GM19372 (cell line): Measurements from ENCODE around the gene PLD6.

ENCODE experiments used
- ATAC-seq: cut with Tn5 transposase; IDR thresholded peaks from one replicate; pipeline ENCODE4 v1.9.1; 2021; ENCODE audit warnings: mild to moderate bottlenecking, low read depth, moderate library complexity; ENCODE audit not compliant: unreplicated experiment

The PLD6 gene

DNA sequence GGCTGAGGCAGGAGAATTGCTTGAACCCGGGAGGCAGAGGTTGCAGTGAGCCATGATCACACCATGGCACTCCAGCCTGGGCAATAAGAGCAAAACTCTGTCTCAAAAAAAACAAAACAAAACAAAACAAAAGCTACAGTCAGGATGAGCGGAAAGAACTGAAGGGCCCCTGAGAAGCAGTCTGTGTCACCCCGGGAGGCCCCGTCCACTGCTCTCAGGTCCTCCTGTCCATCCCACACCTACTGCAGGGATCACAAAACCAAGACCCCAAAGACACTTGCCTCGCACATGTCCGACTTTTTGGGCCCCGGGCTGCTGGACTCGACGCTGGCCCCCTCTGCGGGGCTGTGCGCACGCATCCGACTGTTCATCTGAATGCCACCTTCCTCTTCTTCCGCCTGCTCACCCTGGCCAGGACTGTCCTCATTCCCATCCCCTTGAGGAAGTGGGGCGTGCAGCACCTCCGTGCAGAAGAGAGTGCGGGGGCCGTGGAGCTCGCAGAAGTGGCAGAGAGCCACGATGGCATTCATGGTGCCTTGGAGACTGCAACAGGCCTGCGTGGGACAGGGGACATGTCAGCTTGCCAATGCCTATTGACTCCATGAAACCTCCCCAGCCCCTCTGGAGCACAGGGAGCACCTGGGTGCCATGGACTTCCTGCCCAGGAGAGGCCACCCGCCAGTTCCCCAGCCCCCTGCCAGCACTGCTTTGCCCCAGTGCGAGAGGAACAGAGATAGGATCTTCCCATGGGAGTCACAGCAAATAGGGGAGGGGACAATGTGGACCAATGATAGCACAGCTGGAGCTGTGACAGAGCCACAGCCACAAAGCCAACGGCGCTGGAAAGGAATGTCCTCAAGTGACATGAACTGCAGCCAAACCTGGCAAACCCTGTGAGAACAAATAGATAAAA lies 21.7 kb upstream of the PLD6 start:
- no peak for ATAC-seq

DNA sequence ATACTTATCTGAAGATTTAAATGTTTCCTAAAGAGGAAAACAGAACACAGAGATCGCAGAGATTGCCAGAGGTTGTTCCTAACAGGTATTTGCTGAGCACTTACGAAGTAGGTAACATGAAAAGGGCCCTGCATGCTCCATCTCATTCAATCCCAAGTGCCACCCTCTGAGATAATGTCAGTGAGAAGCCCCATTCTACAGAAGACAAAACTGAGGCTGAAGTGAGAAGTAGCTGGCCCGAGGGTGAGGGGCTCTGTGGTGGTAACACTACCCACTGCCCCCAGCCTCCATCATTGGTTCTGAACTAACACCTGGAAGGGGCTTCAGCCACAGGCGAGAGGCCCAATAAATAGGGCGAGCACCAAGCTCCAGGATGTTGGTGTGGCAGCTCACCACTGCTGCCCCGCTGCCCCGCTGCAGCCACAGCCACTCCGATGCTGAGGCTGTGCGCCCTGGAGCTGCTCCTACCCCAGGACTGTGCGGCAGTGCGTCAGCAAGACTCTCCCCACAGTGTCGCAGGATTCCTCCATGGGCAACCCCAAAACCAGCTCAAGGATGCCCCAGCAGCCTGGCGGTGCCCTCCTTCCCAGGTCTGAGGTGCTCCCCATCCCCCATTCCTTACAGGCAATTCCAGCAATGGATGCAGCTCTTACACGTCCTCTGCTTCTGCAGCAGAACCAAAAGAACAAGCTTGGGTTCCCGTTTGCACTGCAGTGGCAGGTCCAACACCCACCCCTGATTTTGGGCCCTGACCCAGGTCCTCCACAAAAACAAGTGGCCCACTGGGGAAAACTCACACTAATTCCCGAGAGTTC lies 20.5 kb upstream of the PLD6 start:
- ATAC-seq = no peak

DNA sequence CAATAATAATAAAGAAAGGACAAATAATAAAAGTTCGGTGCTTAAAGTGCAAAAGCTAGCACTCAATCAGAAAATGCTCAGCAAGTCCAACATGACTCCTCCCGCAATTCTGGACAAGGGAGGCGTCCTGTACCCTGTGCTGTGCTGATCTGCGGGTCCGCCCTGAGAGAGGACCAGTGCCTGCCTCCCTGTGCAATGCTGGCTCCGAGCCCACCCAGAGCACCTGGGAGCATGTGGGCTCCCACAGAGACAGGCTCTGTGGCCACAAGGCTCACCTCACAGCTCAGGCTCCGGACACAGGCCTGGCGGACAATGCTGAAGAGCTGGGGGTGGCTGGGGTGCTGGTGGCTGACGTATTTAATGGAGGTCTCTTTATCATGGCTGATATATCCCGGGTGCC lies 19.8 kb upstream of the PLD6 start:
- ATAC-seq = no peak

DNA sequence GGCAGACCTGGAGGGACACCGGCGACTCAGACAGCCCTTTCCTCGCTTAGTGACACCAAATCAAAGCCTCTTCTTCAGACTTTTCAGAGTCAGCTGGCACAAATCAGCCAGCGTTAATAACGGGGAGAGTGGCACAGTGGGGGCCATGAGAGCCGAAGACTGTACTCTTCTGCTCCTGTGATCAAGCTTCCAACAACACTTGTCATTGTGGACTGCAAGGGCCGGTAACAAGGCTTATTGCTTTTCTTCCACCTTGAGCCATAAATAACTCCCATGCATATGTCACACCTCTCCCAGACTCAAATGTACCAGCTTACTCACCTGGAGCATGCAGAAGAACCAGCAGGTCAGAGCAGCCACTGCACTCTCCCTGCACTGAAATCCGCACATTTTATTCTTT lies 18.0 kb upstream of the PLD6 start:
- ATAC-seq = no peak

DNA sequence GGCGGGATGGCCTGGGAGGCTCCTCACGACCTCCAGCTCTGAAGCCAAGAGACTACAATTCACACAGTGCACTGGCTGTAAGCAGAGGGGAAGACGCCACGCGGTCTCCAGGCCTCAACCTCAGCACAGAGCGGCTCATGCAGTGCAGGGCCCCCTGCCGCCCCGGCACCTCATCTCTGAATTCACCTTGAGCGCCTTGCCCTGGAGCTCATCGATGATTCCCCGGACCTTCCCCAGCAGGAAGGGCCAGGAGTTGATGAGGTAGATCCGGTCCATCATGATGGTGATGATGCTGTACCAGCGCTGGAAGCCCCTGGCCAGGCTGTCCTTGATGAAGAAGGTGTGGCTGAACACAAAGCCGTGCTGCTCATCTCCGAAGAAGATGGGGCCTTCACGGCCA lies 17.6 kb upstream of the PLD6 start:
- ATAC-seq = no peak

DNA sequence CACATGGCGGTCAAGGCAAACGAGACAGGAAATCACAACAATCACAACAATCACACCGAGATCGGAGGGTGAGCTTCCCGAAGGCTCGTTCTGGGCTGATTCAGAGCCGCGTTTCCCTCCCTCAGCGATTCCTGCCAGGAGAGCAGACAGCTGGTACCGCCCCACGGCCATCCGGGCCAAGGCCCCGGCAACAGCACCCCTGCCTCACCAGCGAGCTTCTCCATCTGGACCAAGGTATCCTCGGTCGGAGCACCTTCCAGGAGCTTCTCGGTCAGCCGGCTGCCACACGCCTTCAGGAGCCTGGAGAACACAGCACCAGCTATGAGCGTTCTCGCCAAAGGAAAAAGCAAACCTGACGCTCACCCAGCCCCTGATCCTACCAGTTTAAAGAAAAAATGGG lies 15.2 kb upstream of the PLD6 start:
- ATAC-seq = no peak

DNA sequence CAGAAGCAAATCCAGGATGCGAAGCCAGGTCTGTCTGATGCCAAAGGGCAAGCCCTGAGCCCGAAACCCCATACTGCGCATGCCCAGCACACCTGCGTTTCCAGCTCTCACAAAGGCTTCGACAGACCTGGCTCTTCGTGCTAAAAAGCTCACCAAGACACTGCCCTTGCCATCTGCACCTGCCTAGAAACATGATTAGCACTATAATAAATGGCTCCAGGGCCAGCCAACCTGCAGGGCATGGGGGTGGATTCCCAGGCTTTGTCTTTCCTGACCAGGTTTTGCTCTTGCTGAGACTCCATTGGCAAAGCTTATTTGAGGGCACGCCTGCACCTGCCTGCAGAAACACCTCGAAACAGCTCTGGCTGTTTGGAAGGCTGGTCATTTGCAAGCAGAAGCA lies 14.4 kb upstream of the PLD6 start:
- ATAC-seq = no peak

DNA sequence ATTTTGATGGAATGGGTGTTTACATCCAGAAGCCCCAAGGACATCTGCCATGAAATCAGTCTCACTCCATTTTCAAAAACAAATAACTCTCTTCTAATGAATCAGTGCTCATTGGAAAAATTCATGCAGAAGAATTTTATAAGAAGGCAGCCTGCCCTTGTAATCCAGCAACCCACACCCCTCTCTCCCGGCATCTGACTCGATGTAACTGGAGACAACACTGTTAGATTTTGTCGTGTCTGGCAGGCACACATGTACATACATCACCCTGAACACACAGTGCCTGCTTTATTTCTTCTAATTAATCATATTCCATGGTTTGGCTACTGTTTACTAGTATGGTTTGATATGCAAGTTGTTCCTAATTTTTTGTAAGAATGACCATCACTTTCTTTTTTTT lies 11.9 kb upstream of the PLD6 start:
- ATAC-seq = no peak

DNA sequence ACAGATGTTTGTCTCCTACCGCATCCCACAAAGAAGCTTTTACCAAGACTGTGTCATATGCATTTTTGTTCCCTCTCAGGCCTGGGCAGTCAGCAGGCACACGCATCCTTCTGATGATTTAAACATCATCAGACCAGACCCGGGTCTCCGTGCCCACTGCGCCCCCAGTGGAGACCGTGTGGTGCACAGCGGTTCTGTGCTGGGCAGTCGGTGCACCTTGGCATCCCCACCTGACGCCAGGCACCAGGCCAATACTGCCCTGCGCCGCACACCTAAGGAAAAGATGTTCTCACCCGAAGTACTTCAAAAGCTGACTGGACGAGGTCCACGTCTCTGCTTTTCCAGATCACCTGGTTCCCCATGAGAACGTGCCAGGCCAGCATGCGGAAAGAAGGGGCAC lies 10.6 kb upstream of the PLD6 start:
- no peak for ATAC-seq

DNA sequence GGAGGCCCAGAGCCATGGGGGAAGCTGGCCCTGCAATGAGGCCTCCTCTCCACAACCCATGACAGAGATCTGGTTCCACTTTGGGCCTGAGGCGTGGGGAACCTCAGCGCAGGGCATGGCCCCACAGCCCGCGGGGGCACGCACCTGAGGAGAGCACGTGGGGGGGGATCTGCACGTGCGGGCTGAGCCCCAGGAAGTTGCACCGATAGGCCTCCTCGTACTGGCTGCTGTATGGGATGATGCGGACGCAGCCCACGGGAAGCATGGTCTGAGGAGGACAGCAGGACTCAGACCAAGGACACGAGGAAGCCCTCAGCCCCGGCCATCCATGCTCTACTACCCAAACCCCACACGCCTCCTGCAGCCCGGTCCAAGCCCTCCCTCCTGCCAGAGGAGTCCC lies 10.1 kb upstream of the PLD6 start:
- ATAC-seq = no peak

DNA sequence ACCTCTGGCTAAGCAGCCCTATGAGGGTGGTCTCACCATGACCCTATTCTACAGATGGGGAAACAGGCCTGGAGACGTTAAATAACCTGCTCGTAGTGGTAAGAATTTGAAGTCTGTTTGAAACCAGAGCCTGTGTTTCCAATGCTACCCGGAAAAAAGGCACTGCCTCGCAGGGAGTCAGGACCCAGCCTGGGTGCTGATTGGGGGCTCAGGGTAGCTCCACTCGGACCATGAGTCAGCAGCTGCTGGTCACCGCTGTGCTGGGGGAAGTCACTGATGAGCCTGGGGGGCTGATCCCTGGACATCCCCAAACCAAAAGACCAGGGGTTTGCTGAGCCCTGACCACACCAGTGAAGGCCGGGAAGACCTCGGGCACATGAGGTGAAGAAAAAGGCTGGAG lies 9.4 kb upstream of the PLD6 start:
- ATAC-seq = no peak

DNA sequence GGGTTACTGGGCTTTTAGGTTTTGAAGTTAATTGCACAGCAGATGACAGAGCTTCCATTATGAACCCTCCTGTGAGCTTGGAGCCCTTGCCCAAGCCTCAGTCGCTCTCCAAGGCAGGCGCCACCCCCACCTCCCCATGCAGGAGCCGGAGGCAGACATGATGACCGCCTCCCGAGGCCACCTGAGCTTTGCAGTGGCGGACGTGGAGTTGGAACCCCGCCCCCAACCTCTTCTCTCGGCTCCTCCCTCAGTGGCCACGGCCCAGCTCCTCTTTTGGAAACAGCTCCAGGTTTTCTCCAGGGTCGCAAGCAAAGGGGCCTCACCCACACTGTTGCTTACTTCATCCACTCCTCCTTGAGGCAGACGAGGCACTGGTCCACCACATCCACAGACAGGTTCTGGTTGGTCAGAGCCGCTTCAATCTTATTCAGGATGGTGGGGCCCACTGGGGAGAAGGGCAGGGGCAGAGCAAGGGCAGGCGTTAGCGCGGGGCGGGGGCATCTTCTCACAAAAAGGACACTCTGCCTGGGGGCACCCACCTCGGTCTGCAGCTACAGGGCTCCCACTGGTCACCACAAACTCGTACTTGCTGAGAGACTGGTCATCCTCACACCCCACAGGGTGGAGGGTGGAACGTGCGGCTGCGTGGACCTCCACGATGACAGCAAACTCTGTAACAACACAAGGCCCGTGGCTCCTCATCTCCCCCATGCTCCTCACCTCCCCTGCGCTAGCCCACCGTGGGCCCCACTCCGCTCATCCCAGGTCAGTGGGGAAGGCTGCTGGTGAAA lies 8.7 kb upstream of the PLD6 start:
- no peak for ATAC-seq

DNA sequence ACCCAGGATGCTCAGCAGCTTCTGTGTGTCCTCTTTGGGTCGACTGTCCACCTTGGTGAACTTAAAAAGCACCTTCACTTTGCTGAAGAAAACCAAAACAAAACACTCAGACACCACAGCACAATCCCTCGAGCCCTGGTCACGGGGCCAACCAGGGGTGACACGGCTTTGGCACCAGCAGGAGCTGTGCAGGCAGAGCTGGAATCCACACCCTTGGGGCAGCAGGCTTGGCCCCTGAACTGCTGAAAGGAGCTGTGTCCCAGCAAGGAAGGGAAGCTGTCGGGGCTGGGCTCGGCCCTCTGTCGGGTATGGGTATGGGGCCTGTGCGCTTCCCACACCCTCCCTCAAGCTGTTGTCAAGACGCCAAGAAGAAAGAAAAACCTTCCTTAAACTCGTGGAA lies 7.6 kb upstream of the PLD6 start:
- no peak for ATAC-seq

DNA sequence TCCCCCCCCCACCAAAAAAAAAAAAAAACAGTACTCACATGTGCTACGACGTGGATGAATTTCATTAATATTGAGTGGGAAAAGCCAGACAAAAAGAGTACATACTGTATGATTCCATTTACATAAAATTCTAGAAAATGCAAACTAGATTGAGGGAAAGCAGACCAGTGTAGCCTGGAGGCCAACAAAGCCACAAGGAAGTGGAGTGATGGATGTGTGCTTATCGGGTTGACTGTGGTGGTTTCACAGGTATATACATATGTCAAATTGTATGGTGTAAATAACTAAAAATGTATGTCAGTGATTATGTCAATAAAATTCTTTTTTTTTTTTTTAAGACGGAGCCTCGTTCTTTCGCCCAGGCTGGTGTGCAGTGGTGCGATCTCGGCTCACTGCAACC lies 1.9 kb upstream of the PLD6 start:
- no peak for ATAC-seq

DNA sequence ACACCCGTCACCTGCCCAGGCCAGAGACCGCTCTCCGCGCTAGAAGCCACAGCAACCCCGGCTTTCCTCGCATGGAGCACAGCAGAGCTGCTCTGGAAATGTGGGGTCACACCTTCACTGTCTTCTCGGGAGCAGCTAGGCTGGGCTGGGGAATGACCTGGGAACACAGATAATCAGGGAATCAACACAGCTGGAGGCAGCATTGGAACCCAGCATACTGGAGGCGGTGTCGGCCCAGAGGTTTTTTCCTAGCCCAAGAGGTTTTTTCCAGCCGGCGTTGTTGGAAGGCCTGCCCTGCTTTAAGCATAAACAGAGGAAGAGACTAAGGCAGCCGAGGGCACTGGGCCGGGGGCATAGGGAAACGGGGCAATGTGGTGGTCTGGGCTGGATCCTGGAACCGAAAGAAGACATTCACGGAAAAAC lies 791 bp upstream of the PLD6 start:
- no peak for ATAC-seq

DNA sequence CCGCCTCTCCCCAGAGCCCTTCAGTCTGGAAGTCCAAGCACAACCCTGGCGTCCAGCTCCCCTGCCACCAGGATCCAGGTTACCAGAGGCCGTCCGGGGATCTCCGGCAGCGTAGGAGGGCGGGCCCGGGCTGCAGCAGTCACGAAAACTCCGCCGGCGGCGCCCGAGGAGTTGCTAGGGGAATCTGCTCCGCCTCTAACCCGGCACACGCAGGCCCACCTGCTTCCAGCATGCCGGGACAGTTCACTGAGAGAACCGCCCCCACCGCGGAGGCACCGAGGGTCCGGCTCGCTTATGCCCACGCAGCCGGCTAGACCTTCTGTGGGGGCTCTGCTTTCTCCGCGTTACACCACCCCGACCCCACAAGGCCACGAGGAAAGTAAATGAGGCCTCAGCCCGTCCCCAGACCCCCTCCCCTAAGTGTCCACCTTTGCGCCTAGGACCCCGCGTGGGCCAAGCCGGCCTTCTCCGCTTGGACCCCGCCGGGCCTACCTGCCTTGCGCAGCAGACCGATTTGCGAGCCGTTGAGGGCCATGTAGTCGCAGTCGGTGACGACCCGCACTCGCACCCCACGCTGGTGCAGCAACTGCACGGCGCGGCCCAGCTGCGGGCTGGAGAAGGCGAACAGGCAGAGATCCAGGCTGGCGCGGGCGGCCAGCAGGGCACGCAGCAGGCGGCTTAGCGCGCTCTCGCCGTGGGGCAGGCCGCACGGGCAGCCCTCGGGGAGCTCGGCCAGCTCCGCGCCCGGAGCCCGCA lies 587 bp downstream of the PLD6 start:
- ATAC-seq = peak; percentile 16

DNA sequence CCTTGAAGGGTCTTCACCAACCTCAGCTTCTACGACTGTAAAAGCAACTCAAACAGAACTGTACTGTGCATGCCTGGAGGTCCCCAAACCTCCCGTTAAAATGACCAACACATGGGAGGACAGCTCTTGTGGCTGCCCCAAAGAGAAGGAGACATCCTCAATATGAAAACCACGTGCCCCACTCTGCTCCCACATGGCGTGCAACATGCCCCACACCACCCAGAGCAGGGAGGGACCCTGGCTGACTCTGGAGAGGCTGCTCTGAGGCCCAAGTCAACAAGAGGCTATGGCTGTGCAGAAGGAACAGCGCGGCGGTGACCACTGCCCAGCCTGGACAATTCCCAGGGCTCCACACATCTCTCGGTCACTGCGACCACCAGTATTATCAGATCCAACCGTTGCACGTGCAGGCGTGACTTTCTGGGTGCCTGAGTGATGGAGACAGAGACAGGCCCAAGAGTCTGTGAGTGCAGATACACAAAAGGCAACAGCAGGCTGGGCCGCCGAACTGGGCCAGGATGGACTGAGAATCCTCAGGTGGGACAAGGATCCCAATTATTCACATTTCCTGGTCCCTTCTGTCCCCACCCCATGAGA lies 1.4 kb downstream of the PLD6 start:
- no peak for ATAC-seq

DNA sequence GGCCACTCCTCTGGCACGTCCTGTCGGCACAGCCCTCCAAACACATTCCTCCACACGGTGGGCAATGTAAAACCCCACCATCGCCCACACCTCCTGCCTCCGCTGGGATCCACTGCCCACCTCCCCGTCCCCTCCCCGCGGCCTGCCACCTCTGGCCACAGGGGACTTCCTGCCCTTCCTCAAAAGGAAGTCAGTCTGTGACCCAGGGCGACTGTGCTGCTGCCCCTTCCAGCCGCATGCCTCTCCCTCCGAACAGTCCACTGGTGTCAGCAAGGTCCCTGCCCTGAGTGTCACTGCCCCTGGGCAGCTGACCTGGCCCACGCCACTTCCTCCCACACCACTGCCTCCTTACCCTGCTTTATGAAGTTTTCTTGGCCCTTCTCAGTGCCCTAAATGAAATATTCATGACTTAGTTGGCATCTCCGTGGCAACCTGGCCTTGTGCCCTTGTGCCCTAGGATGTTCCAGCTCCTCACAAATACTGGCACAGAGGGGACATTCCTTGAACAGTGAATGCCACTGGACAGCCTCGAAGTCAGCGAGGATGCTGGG lies 2.0 kb downstream of the PLD6 start:
- ATAC-seq = no peak

DNA sequence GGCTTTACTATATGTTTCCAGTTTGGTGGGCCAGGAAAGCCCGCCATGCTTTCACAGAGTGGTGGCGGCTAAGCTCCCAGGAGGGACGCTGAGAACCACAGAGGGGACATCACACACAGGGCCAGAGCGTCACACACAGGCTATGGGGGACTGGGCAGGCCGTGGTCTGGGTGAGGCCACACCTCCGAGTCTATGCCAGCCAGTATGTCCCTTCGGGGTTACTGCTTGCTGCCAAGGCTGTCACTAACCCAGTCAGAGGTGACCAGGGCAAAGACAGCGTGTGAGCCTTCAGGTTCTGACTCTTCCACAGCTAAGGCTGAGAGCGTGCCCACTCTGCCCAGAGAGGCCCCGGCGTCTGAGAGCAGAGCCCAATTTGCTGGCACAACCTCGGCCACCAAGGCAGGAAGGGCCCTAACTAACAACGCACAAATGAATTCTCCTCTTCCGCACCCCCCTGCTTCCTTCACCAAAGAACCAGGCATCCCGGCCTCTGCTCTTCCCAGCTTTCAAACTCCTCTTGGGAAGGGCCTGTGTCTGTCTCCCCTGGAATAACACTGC lies 2.9 kb downstream of the PLD6 start:
- ATAC-seq = no peak
